ENCODE data around the gene HOXA13. TPM values are rescaled to one million over a fixed set of nuclear protein-coding genes. Genes with fewer than 3 reads are reported as not detected.

HOXA13 gene
- polyA plus RNA-seq, 1 donor from 2014 or later: not detected

- H3K4me3 ChIP-seq (ENCODE audit: low read length): no peak overlapping the region
- H3K36me3 ChIP-seq (ENCODE audit: insufficient read depth, low read length): no peaks in the 10 kb centered on the region
- no peaks in the 10 kb centered on the region for H3K9me2 ChIP-seq (ENCODE audit: insufficient read depth, low read length)
- no peak overlapping the region for H3K4me2 ChIP-seq (ENCODE audit: low read length)
- no peak overlapping the region for H3K27ac ChIP-seq (ENCODE audit: low read length)
- no peak overlapping the region for H2AFZ ChIP-seq (ENCODE audit: low read depth, low read length)
- H3K27me3 ChIP-seq (ENCODE audit: insufficient read depth, low read depth, low read length): peaks cover 100% of the 10 kb centered on the region
- H3F3A ChIP-seq (ENCODE audit: insufficient read depth, low read length, poor library complexity, severe bottlenecking): no peaks in the 10 kb centered on the region
- H3K79me2 ChIP-seq (replicated peaks; ENCODE audit: insufficient read depth, low read length): no peaks in the 10 kb centered on the region
- H3K9me3 ChIP-seq (ENCODE audit: low read length): peaks cover 8% of the 10 kb centered on the region
- TF ChIP-seq POLR2AphosphoS5 (IDR thresholded peaks at IDR 0.05): no peak
- TF ChIP-seq, protein P1, sequence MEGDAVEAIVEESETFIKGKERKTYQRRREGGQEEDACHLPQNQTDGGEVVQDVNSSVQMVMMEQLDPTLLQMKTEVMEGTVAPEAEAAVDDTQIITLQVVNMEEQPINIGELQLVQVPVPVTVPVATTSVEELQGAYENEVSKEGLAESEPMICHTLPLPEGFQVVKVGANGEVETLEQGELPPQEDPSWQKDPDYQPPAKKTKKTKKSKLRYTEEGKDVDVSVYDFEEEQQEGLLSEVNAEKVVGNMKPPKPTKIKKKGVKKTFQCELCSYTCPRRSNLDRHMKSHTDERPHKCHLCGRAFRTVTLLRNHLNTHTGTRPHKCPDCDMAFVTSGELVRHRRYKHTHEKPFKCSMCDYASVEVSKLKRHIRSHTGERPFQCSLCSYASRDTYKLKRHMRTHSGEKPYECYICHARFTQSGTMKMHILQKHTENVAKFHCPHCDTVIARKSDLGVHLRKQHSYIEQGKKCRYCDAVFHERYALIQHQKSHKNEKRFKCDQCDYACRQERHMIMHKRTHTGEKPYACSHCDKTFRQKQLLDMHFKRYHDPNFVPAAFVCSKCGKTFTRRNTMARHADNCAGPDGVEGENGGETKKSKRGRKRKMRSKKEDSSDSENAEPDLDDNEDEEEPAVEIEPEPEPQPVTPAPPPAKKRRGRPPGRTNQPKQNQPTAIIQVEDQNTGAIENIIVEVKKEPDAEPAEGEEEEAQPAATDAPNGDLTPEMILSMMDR (IDR thresholded peaks at IDR 0.05; ENCODE audit: poor library complexity, severe bottlenecking): no peak
- TF ChIP-seq EZH2 (IDR thresholded peaks at IDR 0.05; ENCODE audit: borderline replicate concordance, insufficient read depth, low read length, poor library complexity, severe bottlenecking): no peak
- no peak for TF ChIP-seq EP300 (conservative IDR thresholded peaks at IDR 0.05; ENCODE audit: poor library complexity, severe bottlenecking)
- TF ChIP-seq, protein P2, sequence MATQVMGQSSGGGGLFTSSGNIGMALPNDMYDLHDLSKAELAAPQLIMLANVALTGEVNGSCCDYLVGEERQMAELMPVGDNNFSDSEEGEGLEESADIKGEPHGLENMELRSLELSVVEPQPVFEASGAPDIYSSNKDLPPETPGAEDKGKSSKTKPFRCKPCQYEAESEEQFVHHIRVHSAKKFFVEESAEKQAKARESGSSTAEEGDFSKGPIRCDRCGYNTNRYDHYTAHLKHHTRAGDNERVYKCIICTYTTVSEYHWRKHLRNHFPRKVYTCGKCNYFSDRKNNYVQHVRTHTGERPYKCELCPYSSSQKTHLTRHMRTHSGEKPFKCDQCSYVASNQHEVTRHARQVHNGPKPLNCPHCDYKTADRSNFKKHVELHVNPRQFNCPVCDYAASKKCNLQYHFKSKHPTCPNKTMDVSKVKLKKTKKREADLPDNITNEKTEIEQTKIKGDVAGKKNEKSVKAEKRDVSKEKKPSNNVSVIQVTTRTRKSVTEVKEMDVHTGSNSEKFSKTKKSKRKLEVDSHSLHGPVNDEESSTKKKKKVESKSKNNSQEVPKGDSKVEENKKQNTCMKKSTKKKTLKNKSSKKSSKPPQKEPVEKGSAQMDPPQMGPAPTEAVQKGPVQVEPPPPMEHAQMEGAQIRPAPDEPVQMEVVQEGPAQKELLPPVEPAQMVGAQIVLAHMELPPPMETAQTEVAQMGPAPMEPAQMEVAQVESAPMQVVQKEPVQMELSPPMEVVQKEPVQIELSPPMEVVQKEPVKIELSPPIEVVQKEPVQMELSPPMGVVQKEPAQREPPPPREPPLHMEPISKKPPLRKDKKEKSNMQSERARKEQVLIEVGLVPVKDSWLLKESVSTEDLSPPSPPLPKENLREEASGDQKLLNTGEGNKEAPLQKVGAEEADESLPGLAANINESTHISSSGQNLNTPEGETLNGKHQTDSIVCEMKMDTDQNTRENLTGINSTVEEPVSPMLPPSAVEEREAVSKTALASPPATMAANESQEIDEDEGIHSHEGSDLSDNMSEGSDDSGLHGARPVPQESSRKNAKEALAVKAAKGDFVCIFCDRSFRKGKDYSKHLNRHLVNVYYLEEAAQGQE (IDR thresholded peaks at IDR 0.05; ENCODE audit: borderline replicate concordance): no peak
- no peak for TF ChIP-seq MXI1 (conservative IDR thresholded peaks at IDR 0.05; ENCODE audit: poor library complexity, severe bottlenecking)
- H4K20me1 ChIP-seq (ENCODE audit: insufficient read depth): no peaks in the 10 kb centered on the region
- H3K9ac ChIP-seq (ENCODE audit: low read length): no peak overlapping the region
These were observed 21.5 kb downstream of the HOXA13 start for GRCh38 chr7:27178366-27178765.

DNA sequence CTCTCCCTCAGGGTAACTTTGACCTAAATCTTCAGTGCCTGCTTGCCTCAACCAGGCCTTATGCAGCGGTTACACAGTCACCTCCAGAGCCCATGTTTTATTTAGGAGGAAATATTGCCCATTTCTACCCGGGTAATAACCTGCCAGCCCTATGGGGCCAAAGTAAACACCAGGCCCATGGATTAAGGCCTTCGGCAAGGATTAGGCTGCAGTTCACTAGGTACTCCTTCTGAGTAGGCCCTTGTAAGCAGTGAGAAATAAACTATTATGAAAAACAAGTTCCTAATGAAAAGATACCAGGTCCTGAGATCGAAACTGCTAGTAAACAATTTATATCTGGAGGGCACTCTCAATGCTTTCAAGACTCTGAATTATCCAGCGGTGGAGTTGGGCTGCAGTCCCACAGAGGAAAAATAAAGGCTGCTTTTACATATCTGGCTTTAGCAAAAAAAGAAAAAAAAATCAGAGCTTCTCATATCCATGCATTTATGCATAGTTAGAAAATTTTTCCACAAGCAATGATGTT lies 22.0 kb downstream of the HOXA13 start:
- H3K27ac ChIP-seq (ENCODE audit: low read length): no peak overlapping the region
- H3K4me2 ChIP-seq (ENCODE audit: low read length): no peak overlapping the region
- no peak for TF ChIP-seq EP300 (conservative IDR thresholded peaks at IDR 0.05; ENCODE audit: poor library complexity, severe bottlenecking)
- TF ChIP-seq, protein P2 (IDR thresholded peaks at IDR 0.05; ENCODE audit: borderline replicate concordance): no peak

More for the DNA sequence above, 22.0 kb downstream of the HOXA13 start:
- H3K4me3 ChIP-seq (ENCODE audit: low read length): no peak overlapping the region
- no peaks in the 10 kb centered on the region for H3F3A ChIP-seq (ENCODE audit: insufficient read depth, low read length, poor library complexity, severe bottlenecking)
- H3K9me3 ChIP-seq (ENCODE audit: low read length): peaks cover 8% of the 10 kb centered on the region
- H3K9me2 ChIP-seq (ENCODE audit: insufficient read depth, low read length): no peaks in the 10 kb centered on the region
- H2AFZ ChIP-seq (ENCODE audit: low read depth, low read length): no peak overlapping the region
- no peaks in the 10 kb centered on the region for H4K20me1 ChIP-seq (ENCODE audit: insufficient read depth)
- peaks cover 100% of the 10 kb centered on the region for H3K27me3 ChIP-seq (ENCODE audit: insufficient read depth, low read depth, low read length)
- no peaks in the 10 kb centered on the region for H3K36me3 ChIP-seq (ENCODE audit: insufficient read depth, low read length)
- no peaks in the 10 kb centered on the region for H3K79me2 ChIP-seq (replicated peaks; ENCODE audit: insufficient read depth, low read length)
- H3K9ac ChIP-seq (ENCODE audit: low read length): no peak overlapping the region

Data from neural cell (in vitro differentiated cells).